ENCODE data around the gene ACADVL.

Gene ACADVL

GRCh38 chr17:7186241-7186640 lies 33.5 kb upstream of the ACADVL start:
- TF ChIP-seq CTCF (IDR thresholded peaks at IDR 0.05), result 0 out of 2 replicates have a peak, but pooled peaks have one; percentile 9

GRCh38 chr17:7190276-7190917 lies 29.3 kb upstream of the ACADVL start:
- no peak for TF ChIP-seq CTCF (IDR thresholded peaks at IDR 0.05)

- no peak for TF ChIP-seq CTCF (IDR thresholded peaks at IDR 0.05)
Measured at GRCh38 chr17:7191069-7191468, 28.7 kb upstream of the ACADVL start.

GRCh38 chr17:7191571-7192270 lies 28.0 kb upstream of the ACADVL start:
- TF ChIP-seq CTCF (IDR thresholded peaks at IDR 0.05), result no peak

- TF ChIP-seq CTCF (IDR thresholded peaks at IDR 0.05), result no peak
Measured at GRCh38 chr17:7192271-7192937, 27.3 kb upstream of the ACADVL start.

- no peak for TF ChIP-seq CTCF (IDR thresholded peaks at IDR 0.05)
Measured at GRCh38 chr17:7195971-7196370, 23.8 kb upstream of the ACADVL start.

- TF ChIP-seq CTCF (IDR thresholded peaks at IDR 0.05), result no peak
Measured at GRCh38 chr17:7196651-7197401, 22.9 kb upstream of the ACADVL start.
